A375 (cell line): ENCODE results near the gene CASS4. TPM values are rescaled to one million over a fixed set of nuclear protein-coding genes. Genes with fewer than 3 reads are reported as not detected.

ENCODE experiments used
- small RNA-seq: library from RNA; depleted of rRNA; stranded (forward); fragments of <200 nt; gene quantifications from one replicate; pipeline ENCODE3, GENCODE V24; 2014
- total RNA-seq: library from RNA; depleted of rRNA; stranded (reverse); fragments of >200 nt; shearing (Covaris generic); gene quantifications from 2 replicates; pipeline ENCODE4 v1.2.3, GENCODE V29; 2014; rRNA removed

CASS4 gene
- 0.03 and 0.04 TPM in 2 replicates for total RNA-seq

GRCh38 chr20:56411759-56412472 lies at the start of gene CASS4:
CASS4 (plus strand) TSS chr20:56412260; CDS start chr20:56412459, 199 bp downstream.

GRCh38 chr20:56392132-56392880 lies 19.8 kb upstream of the CASS4 start, which contains the start of the genes AURKA and CSTF1:
AURKA (minus strand) TSS chr20:56392215; CDS start chr20:56388197, 4,018 bp downstream.
CSTF1 (plus strand) TSS chr20:56392645; CDS start chr20:56395553, 2,908 bp downstream.

GRCh38 chr20:56468316-56469076 lies 56.4 kb downstream of the CASS4 start, which contains the start of gene RTF2:
RTF2 (plus strand) TSS chr20:56468627; CDS start chr20:56468698, 71 bp downstream.

Small RNA genes within 50 kb of the gene (small RNA-seq; reads per million reads assigned to genes)
- not detected for gene RPL39P

Other genes starting within 250 kb of the CASS4 start
- not detected in 2 replicates for gene MC3R, start 163.5 kb upstream of the CASS4 start, total RNA-seq
- gene FAM210B, start 53.3 kb upstream of the CASS4 start, total RNA-seq: 24.0 and 26.8 TPM in 2 replicates
- 61.3 and 62.1 TPM in 2 replicates for gene AURKA, start 20.0 kb upstream of the CASS4 start, total RNA-seq
- gene CSTF1, start 19.6 kb upstream of the CASS4 start, total RNA-seq: 37.7 and 39.5 TPM in 2 replicates
- 86.5 and 99.4 TPM in 2 replicates for gene RTF2, start 56.4 kb downstream of the CASS4 start, total RNA-seq
- 0.61 TPM in 1 of 2 replicates, not detected in the other for gene FAM209A, start 112.5 kb downstream of the CASS4 start, total RNA-seq
- gene FAM209B, start 121.0 kb downstream of the CASS4 start, total RNA-seq: 1.1 TPM in 1 of 2 replicates, not detected in the other
- gene TFAP2C, start 217.0 kb downstream of the CASS4 start, total RNA-seq: 72.8 and 73.6 TPM in 2 replicates